GM23338 (cell line): ENCODE measurements around the gene EID2B. TPM values are rescaled to one million over a fixed set of nuclear protein-coding genes. Genes with fewer than 3 reads are reported as not detected.

Experiments
- ATAC-seq: fragments of 200-7000 bp; cut with Tn5 transposase; 3 replicates; pipeline ENCODE4 v1.9.1; 2020
- DNase-seq: peaks from one replicate; pipeline ENCODE4 v3.0.0-alpha.2; 2015; ENCODE audit warnings: low spot score
- H2AFZ ChIP-seq: fragments of 200-600 bp; sonication (generic); 2 replicates; pipeline ENCODE4 v1.8.0; 2016; ENCODE audit warnings: antibody characterized with exemption, mild to moderate bottlenecking, moderate library complexity
- H3F3A ChIP-seq: fragments of 200-600 bp; sonication (generic); replicated peaks from 2 replicates; pipeline ENCODE4 v1.8.0; 2017; ENCODE audit warnings: antibody characterized with exemption, mixed run types, low read depth
- H3K27ac ChIP-seq: fragments of 200-600 bp; sonication (generic); 2 replicates; pipeline ENCODE4 v1.6.1; 2016; ENCODE audit warnings: low read depth
- H3K27me3 ChIP-seq: fragments of 200-600 bp; sonication (generic); 2 replicates; pipeline ENCODE4 v1.8.0; 2016; ENCODE audit warnings: mild to moderate bottlenecking, mixed run types, moderate library complexity; ENCODE audit not compliant: insufficient read depth
- H3K36me3 ChIP-seq: fragments of 200-600 bp; sonication (generic); 2 replicates; pipeline ENCODE4 v1.8.0; 2016; ENCODE audit warnings: mild to moderate bottlenecking; ENCODE audit not compliant: insufficient read depth
- H3K4me1 ChIP-seq: fragments of 200-600 bp; sonication (generic); 2 replicates; pipeline ENCODE4 v1.8.0; 2016; ENCODE audit warnings: mild to moderate bottlenecking, moderate library complexity; ENCODE audit not compliant: insufficient read depth
- H3K4me2 ChIP-seq: fragments of 200-600 bp; sonication (generic); 2 replicates; pipeline ENCODE4 v1.7.1; 2017; ENCODE audit warnings: mixed run types
- H3K4me3 ChIP-seq: fragments of 200-600 bp; sonication (generic); 2 replicates; pipeline ENCODE4 v1.6.1; 2016; ENCODE audit warnings: mixed run types
- H3K79me2 ChIP-seq: fragments of 200-600 bp; sonication (generic); replicated peaks from 2 replicates; pipeline ENCODE4 v1.8.0; 2017; ENCODE audit warnings: mild to moderate bottlenecking; ENCODE audit not compliant: insufficient read depth
- H3K9me2 ChIP-seq: fragments of 200-600 bp; sonication (generic); 2 replicates; pipeline ENCODE4 v1.8.0; 2017; ENCODE audit not compliant: insufficient read depth
- H4K20me1 ChIP-seq: fragments of 200-600 bp; sonication (generic); replicated peaks from 2 replicates; pipeline ENCODE4 v1.8.0; 2017; ENCODE audit warnings: mild to moderate bottlenecking; ENCODE audit not compliant: insufficient read depth
- H3K27ac Mint-ChIP-seq: 2 replicates; pipeline ENCODE4 v1.8.0; 2020; ENCODE audit warnings: inconsistent platforms, mild to moderate bottlenecking, moderate library complexity, mixed read lengths
- H3K27me3 Mint-ChIP-seq: 3 replicates; pipeline ENCODE4 v1.8.0; 2022; ENCODE audit warnings: low read depth, mild to moderate bottlenecking, moderate library complexity, mixed read lengths, inconsistent platforms; ENCODE audit not compliant: insufficient read depth, poor library complexity
- H3K36me3 Mint-ChIP-seq: 3 replicates; pipeline ENCODE4 v1.8.0; 2021; ENCODE audit warnings: low read depth, mild to moderate bottlenecking, inconsistent platforms, moderate library complexity, mixed read lengths
- H3K4me1 Mint-ChIP-seq: 3 replicates; pipeline ENCODE4 v1.8.0; 2020; ENCODE audit warnings: mild to moderate bottlenecking, inconsistent platforms, mixed read lengths
- H3K4me3 Mint-ChIP-seq: 3 replicates; pipeline ENCODE4 v1.8.0; 2021; ENCODE audit warnings: moderate library complexity, mild to moderate bottlenecking, inconsistent platforms, mixed read lengths
- H3K9me3 Mint-ChIP-seq: 3 replicates; pipeline ENCODE4 v1.8.0; 2020; ENCODE audit warnings: moderate library complexity, mild to moderate bottlenecking, inconsistent platforms, mixed read lengths
- CREB1 ChIP-seq: fragments of 250-450 bp; sonication (Bioruptor Pico); IDR thresholded peaks from 2 replicates; pipeline ENCODE4 v1.5.0; 2020; ENCODE audit warnings: low read depth, mild to moderate bottlenecking, moderate library complexity
- CTCF ChIP-seq, 2 experiments: fragments of 200-600 bp in 1 of 2; sonication (generic) in 1 of 2; conservative IDR thresholded peaks; 2 replicates each; pipeline versions ENCODE4 v1.5.1 to v1.6.1; 2016 to 2017; ENCODE audit warnings: antibody characterized with exemption in 2 of 2, low read depth in 2 of 2, mild to moderate bottlenecking in 2 of 2, moderate library complexity in 1 of 2
- ETS1 ChIP-seq: IDR thresholded peaks from 2 replicates; pipeline ENCODE4 v1.6.1; 2016; ENCODE audit warnings: antibody characterized with exemption
- EZH2 ChIP-seq: fragments of 200-600 bp; sonication (generic); IDR thresholded peaks from one replicate; pipeline ENCODE4 v1.8.0; 2017; ENCODE audit warnings: antibody characterized with exemption, mild to moderate bottlenecking, low read depth; ENCODE audit not compliant: unreplicated experiment
- EZH2phosphoT487 ChIP-seq: fragments of 200-600 bp; sonication (generic); IDR thresholded peaks from one replicate; pipeline ENCODE4 v1.8.1; 2018; ENCODE audit warnings: antibody characterized with exemption; ENCODE audit not compliant: unreplicated experiment
- JUNB ChIP-seq: IDR thresholded peaks from one replicate; pipeline ENCODE4 v1.6.1; 2016; ENCODE audit warnings: antibody characterized with exemption; ENCODE audit not compliant: unreplicated experiment
- NANOG ChIP-seq: IDR thresholded peaks from 2 replicates; pipeline ENCODE4 v1.6.1; 2016; ENCODE audit warnings: antibody characterized with exemption, borderline replicate concordance
- POLR2AphosphoS5 ChIP-seq: IDR thresholded peaks from 2 replicates; pipeline ENCODE4 v1.6.1; 2016; ENCODE audit warnings: antibody characterized with exemption, low read depth
- REST ChIP-seq: IDR thresholded peaks from one replicate; pipeline ENCODE4 v1.6.1; 2018; ENCODE audit warnings: antibody characterized with exemption; ENCODE audit not compliant: unreplicated experiment
- STAT1 ChIP-seq: IDR thresholded peaks from one replicate; pipeline ENCODE4 v1.6.1; 2016; ENCODE audit warnings: antibody characterized with exemption; ENCODE audit not compliant: unreplicated experiment
- ZNF114 ChIP-seq: fragments of 250-450 bp; sonication (Bioruptor Pico); IDR thresholded peaks from 2 replicates; pipeline ENCODE4 v1.5.0; 2020; ENCODE audit warnings: mild to moderate bottlenecking, moderate library complexity
- ZNF331 ChIP-seq: fragments of 250-450 bp; sonication (Bioruptor Pico); IDR thresholded peaks from 2 replicates; pipeline ENCODE4 v1.5.0; 2020; ENCODE audit warnings: low read depth, mild to moderate bottlenecking, moderate library complexity
- ZNF462 ChIP-seq: fragments of 250-450 bp; sonication (Bioruptor Pico); IDR thresholded peaks from 2 replicates; pipeline ENCODE4 v1.5.0; 2020; ENCODE audit warnings: mild to moderate bottlenecking, moderate library complexity
- polyA plus RNA-seq: library from polyadenylated mRNA; unstranded; fragments of >200 nt; fragmentation: Nextera tagmentation; extraction: Ambion mirVana; gene quantifications from 2 replicates; pipeline ENCODE4 v1.2.1, GENCODE V29; 2016
- total RNA-seq: library from RNA; depleted of rRNA; stranded (reverse); fragments of >200 nt; shearing (Covaris generic); gene quantifications from 2 replicates; pipeline ENCODE4 v1.2.3, GENCODE V29; 2014

Gene EID2B
- total and polyA plus RNA-seq, 2 experiments from 2014 or later: 2.5 to 4.6 TPM

- no peaks in the 10 kb centered on the region for H3K27me3 ChIP-seq
- DNase-seq (no peak), ATAC-seq (no peak)
- no peaks in the 10 kb centered on the region; the same call in 1 of the 2 replicates for H4K20me1 ChIP-seq
- no peak overlapping the region for H3K4me2 ChIP-seq
- H3F3A ChIP-seq: no peaks in the 10 kb centered on the region
- no peaks in the 10 kb centered on the region for H3K9me2 ChIP-seq
- no peak overlapping the region for H3K4me3 ChIP-seq
- Mint-ChIP-seq H3K27me3 (peaks cover 14% of the 10 kb centered on the region), H3K27ac (no peak overlapping the region), H3K9me3 (no peaks in the 10 kb centered on the region), H3K4me1 (peaks cover 22% of the 10 kb centered on the region), H3K4me3 (no peak overlapping the region), H3K36me3 (peaks cover under 1% of the 10 kb centered on the region; the same call in 1 of the 3 replicates)
- peaks cover 7% of the 10 kb centered on the region for H3K4me1 ChIP-seq
- H3K79me2 ChIP-seq: peaks cover 5% of the 10 kb centered on the region
- H3K36me3 ChIP-seq: no peaks in the 10 kb centered on the region
- TF ChIP-seq CTCF (conservative IDR thresholded peaks at IDR 0.05; ENCODE audit: low read depth in 2 of 2): no peak
- no peak for TF ChIP-seq STAT1
- no peak for TF ChIP-seq ETS1
- no peak for TF ChIP-seq NANOG
- TF ChIP-seq REST: no peak
- no peak for TF ChIP-seq POLR2AphosphoS5
- no peak for TF ChIP-seq ZNF331
- TF ChIP-seq ZNF462 (CRISPR knock-in tag): no peak
- no peak for TF ChIP-seq EZH2phosphoT487
- TF ChIP-seq CREB1 (CRISPR knock-in tag): no peak
- TF ChIP-seq ZNF114: no peak
- TF ChIP-seq JUNB: no peak
- no peak for TF ChIP-seq EZH2
- H3K27ac ChIP-seq: no peak overlapping the region
- no peak overlapping the region for H2AFZ ChIP-seq
These were observed 10.8 kb upstream of the EID2B start for GRCh38 chr19:39543477-39543857.
